Measurements from ENCODE around the gene IDI2. TPM values are rescaled to one million over a fixed set of nuclear protein-coding genes. Genes with fewer than 3 reads are reported as not detected.

IDI2 gene
- total RNA-seq, 1 experiment from 2014 or later = not detected

- RAD21 ChIA-PET (ENCODE audit: low non-redundant PET in 1 of 2, low total read pairs in 2 of 2, uncharacterized antibody in 2 of 2, unreplicated experiment in 2 of 2) = no interaction called here
- H2AFZ ChIP-seq (ENCODE audit: low read depth, low read length, poor library complexity, severe bottlenecking) = no peak overlapping the region
- H3K27me3 ChIP-seq (ENCODE audit: insufficient read depth, low read length) = no peaks in the 10 kb centered on the region
- H3K36me3 ChIP-seq (ENCODE audit: control insufficient read depth in 1 of 2, insufficient read depth in 2 of 2, low read length in 2 of 2) = peaks cover 80 to 87% of the 10 kb centered on the region in 2 experiments
- no peak overlapping the region for H3K27ac ChIP-seq (ENCODE audit: low read depth, low read length)
- no peak for TF ChIP-seq POLR2A (IDR thresholded peaks at IDR 0.05; ENCODE audit: borderline replicate concordance, extremely low read depth, insufficient read depth, insufficient read length)
- TF ChIP-seq EZH2phosphoT487 (IDR thresholded peaks at IDR 0.05; ENCODE audit: borderline replicate concordance) = no peak
- no peak for TF ChIP-seq MAX (IDR thresholded peaks at IDR 0.05)
- no peak for TF ChIP-seq JUND (IDR thresholded peaks at IDR 0.05)
- TF ChIP-seq ZNF274 (IDR thresholded peaks at IDR 0.05; ENCODE audit: low read depth, low read length) = no peak
- TF ChIP-seq FOSL1 (IDR thresholded peaks at IDR 0.05; ENCODE audit: low read depth) = no peak
- no peak for TF ChIP-seq RAD21 (IDR thresholded peaks at IDR 0.05; ENCODE audit: low read depth)
- no peak for TF ChIP-seq TCF7L2 (IDR thresholded peaks at IDR 0.05; ENCODE audit: borderline replicate concordance, extremely low read depth, insufficient read depth, insufficient read length)
- TF ChIP-seq CEBPB (IDR thresholded peaks at IDR 0.05; ENCODE audit: low read depth) = no peak
- TF ChIP-seq CTCF (IDR thresholded peaks at IDR 0.05 in 2 of 3, conservative IDR thresholded peaks at IDR 0.05 in 1 of 3; ENCODE audit: borderline replicate concordance in 1 of 3, insufficient read depth in 1 of 3, low read depth in 2 of 3, low read length in 2 of 3) = no peak
- TF ChIP-seq SIN3A (IDR thresholded peaks at IDR 0.05; ENCODE audit: low read depth) = no peak
- no peak for TF ChIP-seq SRF (IDR thresholded peaks at IDR 0.05; ENCODE audit: low read depth)
- TF ChIP-seq ATF3 (IDR thresholded peaks at IDR 0.05) = no peak
- no peak for TF ChIP-seq YY1 (IDR thresholded peaks at IDR 0.05; ENCODE audit: extremely low read depth, insufficient replicate concordance, low read depth, low read length)
- no peak for TF ChIP-seq POLR2AphosphoS5 (IDR thresholded peaks at IDR 0.05; ENCODE audit: low read depth, low read length)
- peaks cover 91% of the 10 kb centered on the region for H3K79me2 ChIP-seq (ENCODE audit: insufficient read depth, low read length)
- H3K4me2 ChIP-seq (ENCODE audit: low read length) = no peak overlapping the region
- H3K9ac ChIP-seq (ENCODE audit: low read length) = no peak overlapping the region
- intact Hi-C loops (cut with micrococcal nuclease) = no loop called here
- no peaks in the 10 kb centered on the region for H3K4me1 ChIP-seq (ENCODE audit: control insufficient read depth in 1 of 2, insufficient read depth in 2 of 2, low read length in 2 of 2)
- POLR2A ChIA-PET = no interaction called here
- ATAC-seq (no peak), DNase-seq (ENCODE audit: low read depth, low spot score) (no peak)
- BruUV-seq (replicated peaks) = no TSS peak
- CTCF ChIA-PET = no interaction called here
- no peaks in the 10 kb centered on the region for H3K9me2 ChIP-seq (ENCODE audit: insufficient read depth)
- H3K4me3 ChIP-seq (replicated peaks in 1 of 2; ENCODE audit: low read depth in 1 of 2, low read length in 2 of 2) = no peak overlapping the region
- peaks cover 19% of the 10 kb centered on the region; the same call in 1 of the 2 replicates for H4K20me1 ChIP-seq (ENCODE audit: insufficient read depth)
- peaks cover 0 to 4% of the 10 kb centered on the region in 2 experiments; a peak in 1 of 4 replicates for H3K9me3 ChIP-seq (ENCODE audit: control insufficient read depth in 1 of 2, insufficient read depth in 1 of 2, low read depth in 1 of 2, low read length in 2 of 2)
Measured at GRCh38 chr10:1006573-1006972, 19.1 kb downstream of the IDI2 start.
